DMS53 (cell line): Measurements from ENCODE around the gene NAP1L4.

Experiments
- DNase-seq: peaks from one replicate; lab custom pipeline; 2025; lab: John Stamatoyannopoulos, UW

The NAP1L4 gene

DNA sequence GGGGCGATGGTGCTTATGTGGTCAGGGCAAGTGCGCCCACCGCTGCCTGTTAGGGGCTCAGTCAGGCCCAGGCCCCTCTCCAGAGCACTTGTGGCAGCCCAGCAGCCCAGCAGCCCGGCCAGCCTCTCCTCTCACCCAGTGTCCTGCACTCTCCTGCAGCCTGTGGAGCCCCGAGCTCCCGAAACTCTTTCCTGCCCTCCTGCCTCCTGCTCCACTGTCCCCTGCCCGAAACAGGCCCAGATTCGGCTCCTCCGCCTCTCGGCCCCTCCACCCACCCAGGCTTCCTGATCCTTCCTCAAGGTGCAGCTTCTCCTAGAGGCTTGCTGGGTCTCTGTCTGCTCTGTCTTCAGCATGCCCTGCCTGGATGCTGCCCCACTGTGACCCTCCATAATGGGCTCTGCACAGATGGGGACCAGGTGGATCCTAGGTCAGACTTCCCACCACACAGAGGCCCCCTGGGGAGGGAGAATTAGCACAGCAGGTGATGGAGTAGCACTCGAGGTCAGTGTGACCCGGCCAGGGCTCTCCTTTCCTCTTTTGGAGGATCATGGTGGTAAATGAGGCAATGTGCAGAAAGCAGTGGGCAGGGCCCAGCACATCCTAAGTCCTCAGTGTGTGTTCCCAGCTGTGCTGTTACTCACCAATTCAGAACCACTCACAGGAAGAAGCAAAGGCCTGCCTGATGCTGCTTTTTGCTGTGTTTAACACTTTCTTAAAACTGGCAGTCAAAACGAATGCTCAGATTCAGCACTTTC lies 18.6 kb upstream of the NAP1L4 start:
- DNase-seq = no peak

DNA sequence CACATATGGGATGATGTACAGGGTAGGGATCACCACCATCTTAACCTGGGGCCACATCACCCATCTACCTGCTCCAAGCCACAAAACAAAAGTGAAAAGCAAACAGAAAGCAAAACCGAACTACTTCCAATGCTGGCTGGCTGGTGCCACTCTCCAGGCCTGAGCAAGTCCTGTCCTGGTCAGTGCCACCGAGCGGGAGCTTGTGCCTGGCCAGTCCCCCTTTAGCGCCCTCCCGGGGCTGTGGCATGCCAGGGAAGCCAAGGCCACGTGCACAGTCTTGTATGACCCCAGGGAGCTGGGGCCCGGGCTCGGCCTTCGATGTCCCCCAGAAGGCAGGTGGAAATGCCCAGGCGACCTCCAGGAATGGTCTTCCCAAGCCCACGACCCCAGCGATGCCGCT lies 17.9 kb upstream of the NAP1L4 start:
- no peak for DNase-seq

DNA sequence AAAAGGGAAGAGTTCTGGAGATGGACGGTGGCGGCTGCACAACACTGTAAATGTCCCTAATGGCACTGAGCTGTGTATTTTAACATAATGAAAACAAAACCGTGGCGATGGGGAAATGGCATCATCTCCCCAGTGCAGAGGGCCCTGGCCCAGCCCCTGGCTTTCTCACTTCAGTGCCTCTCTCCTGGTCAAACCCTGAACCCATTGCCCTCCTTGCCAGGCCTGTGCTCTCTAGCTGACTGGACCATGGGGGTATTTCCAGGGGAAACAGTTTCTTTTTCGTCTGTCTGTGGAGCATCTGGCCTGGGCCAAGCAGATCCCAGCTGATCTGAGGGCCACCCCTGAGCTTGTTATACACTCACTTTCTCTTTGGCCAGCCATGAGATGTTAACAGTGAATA lies 17.4 kb upstream of the NAP1L4 start:
- DNase-seq = no peak

DNA sequence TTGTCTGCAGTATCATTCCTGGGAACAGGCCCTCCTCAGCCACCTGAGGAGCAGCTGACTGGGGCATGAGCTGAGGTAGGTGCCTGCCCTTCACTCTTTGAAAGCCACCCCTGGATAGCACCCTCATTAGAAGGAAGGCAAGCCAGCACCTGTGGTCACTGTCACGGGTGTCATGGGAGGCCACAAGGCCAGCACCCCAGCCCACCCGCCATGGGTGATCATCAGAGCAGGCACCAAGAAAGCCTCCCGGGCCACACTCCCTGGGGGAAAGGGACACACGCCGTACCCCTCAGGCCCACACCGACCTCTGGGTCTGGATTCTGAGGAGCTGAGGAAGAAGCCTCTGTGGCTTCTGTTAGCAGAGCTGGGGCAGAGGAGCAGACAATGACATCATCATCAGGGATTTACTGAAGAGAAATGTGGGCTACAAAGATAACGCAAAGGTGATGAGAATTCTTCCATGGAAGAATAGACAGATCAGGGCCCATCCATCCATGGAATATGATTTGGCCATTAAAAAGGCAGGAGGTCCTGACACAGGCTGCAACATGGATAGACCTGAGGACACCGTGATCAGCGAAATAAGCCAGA lies 16.7 kb upstream of the NAP1L4 start:
- DNase-seq = no peak

DNA sequence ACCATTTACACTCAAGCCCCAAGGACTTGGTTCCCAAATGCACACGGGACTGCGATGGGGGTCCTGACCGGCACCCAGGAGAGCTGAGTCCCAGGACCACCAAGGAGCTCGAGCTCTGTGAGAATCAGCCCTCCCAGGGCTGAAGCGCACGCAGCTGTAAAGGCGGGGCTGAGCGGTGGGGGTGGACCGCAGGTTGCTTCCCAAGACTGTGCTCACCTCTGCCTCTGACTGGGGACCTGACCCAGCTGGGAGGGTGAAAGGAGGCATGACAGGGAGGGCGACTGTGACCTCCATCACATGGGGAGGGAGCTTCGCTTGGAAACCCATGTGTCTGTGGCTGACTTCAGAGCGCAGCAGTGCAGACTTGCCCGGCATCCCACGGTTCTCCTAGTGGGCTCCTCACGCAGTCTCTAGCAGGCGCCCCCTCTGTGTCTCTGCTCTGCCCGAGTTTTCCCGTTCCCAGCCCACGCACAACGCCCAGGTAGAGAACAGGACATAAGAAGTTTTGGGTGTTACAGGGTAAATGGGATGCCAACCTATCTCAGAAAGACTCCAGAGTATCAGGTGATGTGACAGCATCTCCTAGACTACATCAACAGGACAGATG lies 15.4 kb upstream of the NAP1L4 start:
- no peak for DNase-seq

DNA sequence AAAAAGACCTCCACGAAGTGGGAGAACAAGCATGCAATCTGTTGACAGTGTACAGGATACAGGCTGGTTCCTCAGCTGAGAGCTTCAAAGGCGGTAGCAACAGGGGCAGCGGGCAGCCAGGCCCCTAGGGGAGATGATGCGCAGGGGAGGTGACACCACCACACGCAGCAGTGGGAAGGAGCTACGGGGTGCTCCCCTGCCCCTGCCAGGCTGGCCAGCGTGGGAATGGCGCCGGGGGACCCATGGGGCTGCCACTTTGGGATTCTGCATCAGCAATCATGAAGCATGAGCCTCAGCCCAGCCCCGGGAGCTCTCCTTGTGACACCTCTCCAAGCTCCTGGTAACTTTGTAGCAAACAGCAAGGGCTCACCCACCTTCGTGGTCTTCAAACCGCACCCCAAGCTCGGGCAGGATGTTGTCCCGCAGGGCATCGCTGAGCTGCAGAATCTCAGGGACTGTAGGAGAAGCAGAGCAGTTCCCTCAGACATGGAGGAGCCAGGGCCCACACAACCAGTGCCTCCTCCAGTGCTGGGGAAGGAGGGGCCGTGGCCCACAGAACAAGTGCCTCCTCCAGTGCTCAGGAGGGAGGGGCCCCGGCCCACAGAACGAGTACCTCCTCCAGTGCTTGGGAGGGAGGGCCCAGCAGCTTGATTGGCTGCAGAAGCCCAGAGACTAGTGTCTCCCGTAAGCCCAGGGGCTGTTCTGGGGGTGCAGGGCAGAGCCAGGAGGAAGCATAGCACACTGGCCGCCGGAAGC lies 14.6 kb upstream of the NAP1L4 start:
- no peak for DNase-seq

DNA sequence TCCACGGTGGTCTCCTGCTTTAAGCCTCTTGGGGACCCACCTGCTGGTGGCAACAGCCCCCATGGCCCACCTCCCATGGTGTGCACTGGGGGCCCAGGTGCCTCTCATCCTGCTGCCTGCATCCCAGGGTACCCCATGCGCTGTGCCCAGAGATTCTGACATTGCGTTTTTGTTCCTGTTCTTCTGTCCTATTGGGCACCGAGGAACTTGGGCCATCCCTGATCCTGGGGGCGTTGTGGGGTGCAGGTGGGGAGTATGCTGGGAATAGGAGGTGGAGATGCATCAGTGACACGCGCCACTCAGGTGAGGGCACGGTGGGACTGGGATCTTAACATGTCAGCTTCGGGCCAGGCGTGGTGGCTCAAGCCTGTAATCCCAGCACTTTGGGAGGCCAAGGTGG lies 12.4 kb upstream of the NAP1L4 start:
- DNase-seq = no peak

DNA sequence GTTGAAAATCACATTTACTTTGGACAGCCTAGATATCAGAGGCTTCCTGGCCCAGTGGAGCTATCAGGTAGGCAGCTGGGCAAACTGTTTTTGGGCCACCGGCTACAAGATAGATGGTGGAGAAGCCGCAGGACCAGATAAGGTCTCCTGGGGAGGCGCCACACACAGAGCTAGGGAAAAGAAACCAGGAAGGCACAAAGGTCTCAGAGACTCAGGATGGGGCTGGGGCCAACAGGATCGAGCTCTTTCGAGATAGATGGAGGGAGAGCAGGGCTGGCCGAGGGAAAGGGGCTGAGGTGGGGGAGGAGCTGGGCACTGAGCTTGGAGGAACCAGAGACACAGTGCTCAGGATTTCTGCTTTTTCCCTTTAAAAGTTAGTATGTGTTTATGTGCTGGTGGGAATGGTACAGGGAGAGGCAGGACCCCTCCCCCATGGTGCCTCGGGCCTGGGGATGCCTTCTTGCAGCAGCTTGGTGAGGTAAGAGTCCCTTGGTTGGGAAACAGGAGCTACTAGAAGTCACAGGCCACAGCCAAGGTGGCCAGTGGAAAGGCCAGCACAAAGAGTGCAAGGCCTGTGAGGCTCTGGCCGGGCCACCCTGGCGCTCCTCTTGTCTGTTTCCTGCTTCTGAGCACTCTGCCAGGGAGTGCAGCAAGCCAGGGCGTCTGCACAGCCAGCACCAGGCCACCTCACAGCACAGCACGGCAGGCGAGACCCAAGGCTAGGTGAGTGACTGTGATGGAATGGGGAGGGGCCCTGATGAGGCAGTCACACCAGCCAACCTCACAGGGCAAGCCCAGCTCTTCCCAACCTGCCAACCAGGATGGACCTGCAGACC lies 11.5 kb upstream of the NAP1L4 start:
- DNase-seq = no peak

DNA sequence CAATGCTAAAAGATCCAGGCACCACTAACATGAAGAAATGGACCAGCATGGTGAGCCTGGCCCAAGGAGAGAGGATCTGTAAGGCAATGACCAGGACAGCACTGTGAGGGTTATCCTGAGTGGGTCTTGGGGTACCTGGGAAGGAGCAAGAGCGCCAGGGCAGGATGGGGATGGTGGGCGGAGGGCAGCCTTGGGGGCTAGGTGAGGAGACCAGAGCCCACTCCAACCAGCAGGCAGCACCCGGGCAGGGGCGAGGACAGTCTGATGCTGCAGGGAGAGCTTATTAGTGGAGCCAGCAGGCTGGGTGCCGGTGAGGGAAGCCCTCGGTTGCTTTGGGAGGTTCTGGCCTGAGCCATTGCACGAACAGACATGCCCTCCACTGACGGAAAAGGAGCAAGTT lies 10.7 kb upstream of the NAP1L4 start:
- no peak for DNase-seq

DNA sequence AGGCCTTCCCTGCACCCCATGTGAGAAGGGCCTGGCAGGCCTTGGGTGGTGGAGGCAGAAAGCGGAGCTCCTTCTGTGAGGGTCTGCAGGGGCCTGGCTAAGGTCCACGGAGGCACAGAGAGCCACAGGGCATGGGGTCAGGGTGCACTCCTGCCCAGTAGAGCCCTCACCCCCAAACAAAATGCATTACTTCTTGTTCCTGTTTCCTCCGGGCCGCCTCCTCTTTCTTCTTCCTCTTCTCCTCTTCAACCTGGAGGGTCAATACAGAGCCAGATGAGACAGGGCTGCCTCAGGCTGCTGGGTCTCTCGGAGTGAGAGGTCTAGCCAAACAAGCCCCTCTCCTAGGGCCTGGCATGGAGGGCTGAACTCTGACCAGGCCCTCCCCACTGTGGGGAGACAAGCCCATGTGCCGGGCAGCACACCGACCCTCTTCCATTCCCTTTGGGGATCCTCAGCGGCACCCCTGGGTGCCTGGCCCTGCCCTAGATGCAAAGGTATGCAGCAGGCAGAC lies 10.3 kb upstream of the NAP1L4 start:
- no peak for DNase-seq

DNA sequence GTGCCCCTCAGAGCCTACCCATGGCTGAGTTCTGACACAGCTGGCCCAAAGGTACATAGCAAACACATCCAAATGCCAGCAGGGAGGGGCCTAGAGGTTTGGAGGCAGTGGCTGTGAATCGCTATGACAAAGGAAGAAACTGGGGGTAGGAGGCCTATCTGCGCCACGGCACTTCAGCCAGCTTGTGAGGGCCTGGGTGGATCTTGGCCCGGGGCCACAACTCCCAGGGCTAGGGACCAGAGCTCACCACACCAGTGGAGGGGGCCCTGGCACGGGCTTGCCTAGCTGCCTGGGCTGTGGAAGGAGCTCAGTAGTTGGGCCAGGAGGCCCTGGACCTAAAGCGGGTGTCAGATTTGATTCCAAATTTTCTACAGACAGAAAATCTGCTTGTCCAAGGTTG lies 9.4 kb upstream of the NAP1L4 start:
- DNase-seq = no peak

DNA sequence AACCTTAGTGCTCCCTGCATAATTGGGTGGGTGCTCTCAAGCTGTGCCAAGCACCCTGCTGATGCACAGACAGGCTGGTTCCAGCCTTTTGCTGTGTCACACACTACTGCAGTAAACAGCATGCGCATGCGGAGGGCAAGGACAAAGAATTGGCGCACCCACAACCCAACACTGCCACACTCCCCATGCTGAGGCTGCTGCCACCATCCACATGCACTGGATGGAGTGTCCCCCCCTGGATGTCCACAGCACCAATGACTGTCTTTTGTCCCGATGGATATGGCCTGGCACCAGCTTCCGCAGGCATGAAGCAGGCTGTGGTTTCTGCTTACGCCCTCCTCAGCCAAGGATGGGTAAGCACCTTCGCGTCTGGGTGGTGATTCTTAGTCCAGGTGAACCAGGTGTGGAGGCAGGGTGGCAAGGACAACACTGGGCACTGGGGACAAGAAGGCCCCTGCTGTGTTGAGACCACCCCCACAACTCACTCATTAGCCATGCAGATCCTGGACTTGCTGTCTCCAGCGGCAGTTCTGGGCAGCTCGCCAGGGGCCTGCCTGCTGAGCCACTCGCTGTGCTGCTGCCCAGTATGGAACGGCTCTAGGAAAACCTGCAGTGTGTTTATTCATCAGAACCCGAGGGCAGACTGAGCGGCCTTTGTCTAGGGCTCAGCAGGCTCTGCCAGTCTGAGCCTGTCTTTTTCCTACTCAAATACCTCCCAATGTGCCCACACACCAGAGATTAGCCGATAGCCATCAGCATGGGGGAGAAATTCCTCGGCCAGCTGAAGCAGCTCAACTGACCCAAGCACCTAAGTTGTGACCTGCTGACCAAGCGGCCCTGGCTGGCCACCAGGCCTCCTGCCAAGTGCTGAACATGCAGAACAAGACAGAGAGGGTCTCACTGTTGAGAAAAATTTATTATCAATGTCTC lies 8.2 kb upstream of the NAP1L4 start:
- no peak for DNase-seq

DNA sequence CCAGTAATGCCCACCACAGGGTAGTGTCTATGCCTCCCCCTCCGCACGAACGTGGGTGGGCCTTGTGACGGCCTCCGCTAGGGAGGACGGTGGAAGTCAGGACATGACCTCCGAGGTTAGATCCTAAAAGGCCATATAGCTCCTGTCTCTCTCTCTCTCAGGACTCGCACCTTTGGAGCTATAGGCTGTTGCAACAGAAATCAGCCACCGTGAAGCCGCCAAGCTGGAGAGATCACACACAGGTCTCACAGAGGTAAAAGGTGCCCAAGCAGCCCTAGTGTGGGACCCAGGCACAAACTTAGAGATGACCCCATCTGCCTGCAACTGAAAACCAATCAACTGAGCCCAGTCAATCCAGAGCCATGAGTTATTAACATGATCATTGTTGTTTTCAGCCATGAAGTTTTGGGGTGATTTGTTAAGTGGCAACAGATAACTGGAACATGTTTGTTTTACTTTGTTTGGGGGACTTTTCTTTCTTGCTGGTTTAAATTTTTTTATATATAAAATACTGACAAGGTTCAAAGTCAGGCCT lies 7.4 kb upstream of the NAP1L4 start:
- DNase-seq = no peak

DNA sequence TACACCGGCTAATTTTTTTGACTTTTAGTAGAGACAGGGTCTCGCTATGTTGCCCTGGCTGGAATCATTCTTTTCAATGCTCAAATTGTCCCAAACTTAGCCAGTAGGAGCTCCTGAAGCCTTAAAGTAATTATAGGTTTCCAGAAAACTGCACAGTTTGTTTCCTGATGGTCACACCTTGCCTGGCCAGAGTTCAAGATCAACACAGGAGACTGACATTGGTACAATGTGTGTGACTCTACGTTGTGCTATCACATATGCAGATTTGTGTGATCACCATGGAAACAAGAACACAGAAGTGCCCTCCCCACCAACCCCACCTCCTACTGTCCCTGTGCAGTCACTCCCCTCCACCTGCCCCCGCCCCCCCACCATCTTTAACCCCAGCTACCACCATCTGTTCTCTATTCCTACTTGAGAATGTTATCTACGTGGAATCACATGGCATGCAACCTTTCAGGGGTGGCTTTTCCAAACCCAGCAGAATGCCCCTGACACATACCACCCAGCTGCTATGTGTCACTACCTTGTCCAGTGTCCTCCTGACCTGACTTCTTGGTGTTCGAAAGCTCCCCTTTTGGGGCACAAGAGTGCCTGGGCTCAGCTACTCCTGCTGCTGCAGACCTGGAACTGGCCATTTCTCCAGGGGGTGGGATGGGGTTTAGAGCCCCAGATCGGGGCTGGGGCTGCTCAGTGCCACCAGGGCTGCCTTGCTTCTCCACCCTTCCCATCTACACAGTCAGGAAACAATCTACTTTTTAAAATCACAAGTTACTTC lies 6.1 kb upstream of the NAP1L4 start:
- DNase-seq = peak; percentile 39

DNA sequence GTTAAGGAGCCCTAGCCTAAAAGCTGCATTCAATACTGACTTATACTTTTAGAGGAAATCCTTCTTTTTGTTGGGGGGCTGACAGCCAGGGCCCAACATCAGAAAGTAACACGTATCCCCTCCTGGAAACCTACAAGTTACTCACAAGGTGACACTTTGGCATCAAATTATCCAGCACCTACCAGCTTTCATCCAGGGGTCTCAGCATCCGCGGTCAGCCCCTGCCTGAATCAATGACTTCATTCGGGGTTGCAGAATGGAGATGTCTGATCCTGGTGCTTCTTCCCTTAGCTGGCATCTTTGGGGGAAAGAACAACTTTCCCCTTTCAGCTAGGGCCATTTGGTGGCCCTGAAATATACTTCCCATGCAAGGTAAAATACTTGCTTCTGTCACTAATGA lies 5.3 kb upstream of the NAP1L4 start:
- no peak for DNase-seq

DNA sequence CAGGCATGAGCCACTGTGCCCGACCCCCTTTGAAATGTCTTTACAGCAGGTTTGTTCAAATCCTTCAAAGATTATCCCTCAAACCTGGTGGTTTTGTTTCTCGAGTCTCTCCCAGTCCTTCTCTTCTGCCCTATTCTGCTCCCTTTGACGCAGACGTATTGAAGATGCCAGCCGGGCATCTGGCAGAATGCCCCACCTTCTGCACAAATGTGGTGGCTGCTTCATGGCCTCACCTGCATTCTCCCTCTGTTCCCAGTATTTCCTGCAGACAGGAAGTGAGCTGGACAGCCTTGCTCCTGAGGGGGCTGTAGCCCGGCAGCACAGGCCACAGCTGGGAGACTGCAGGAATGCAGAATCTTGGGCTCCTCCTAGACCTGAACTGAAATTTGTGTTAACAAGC lies 4.8 kb upstream of the NAP1L4 start:
- no peak for DNase-seq

DNA sequence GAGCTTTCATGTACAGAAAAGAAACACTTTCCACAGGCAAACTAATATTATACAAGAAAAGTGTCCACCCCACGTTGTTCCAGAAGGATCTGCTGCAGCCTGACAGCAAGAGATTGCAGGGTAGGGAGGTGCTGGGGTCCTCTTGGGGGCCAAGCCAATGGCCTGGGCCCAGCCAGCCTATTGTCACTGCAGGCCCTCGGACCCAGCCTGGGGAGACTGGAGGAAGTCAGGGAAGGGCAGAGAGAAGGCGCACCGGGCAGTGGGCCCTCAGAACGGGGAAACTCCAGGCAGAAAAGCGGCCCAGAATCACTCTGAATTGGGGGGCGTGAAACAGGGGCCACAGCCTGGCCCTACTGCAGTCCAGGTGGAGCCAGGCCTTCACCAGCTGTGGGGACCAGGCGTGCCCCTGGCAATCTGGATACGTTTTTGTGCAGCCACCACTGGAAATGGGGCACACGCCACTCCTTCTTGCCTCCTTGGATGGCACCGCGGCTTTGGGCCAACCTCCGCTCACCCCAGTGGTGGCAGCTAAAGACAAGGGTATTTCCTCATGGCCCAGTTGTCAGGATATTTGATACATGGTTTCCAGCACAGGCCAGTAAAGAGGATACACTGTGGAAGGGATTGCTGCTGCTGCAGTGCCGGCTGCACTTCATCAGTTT lies 3.9 kb upstream of the NAP1L4 start:
- DNase-seq = no peak

DNA sequence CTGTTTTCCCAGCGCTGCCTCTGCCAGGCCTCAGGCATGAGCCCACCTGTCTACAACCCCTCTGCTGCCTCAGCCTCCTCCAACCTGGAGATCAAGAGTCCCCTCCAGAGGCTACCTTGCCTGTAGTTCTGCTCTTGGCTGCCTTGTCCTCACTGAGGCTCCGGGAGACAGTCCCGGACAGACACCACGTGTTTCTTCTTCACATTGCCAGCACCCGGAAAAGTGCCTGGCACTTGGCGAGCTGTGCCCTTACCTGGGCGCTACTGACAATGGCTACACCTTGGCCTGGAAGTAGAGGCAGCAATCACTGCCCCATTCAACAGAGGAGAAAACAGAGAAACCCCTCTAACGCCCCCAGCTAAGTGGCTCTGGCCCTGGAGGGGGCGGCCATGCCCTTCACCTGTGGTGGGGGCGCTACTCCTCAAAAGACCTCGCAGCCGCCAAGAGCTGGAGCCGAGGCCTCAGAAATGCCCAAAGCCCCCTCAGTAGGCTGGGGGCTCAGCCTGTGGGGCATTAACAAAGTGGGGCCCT lies 3.0 kb upstream of the NAP1L4 start:
- DNase-seq = no peak

DNA sequence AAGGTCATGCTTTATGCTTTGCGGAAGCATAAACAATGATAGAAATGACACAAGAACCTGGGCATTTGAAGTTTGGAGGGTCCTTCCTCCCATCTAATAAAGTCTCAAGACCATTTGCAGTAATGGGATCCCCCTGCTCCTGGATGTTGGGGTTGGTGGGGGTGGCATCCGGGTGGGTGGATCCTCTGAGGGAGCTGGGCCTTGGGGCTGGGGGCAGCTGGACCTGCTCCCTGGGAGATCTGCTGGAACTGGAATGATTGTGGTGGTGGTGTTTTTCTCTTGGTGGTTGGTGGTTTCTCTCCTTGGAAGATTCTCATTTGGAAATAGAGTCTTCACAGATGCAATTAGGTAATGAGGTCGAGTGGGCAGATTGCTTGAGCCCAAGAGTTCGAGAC lies 2.2 kb upstream of the NAP1L4 start:
- DNase-seq = no peak
